Activated CD4-positive, alpha-beta T cell treated with anti-CD3 and anti-CD28 coated beads for 36 hours (primary cell): ENCODE data around the gene DST. TPM values are rescaled to one million over a fixed set of nuclear protein-coding genes. Genes with fewer than 3 reads are reported as not detected.

Experiments used
- ATAC-seq: fragments of 200-7000 bp; cut with Tn5 transposase; one replicate; pipeline ENCODE4 v1.10.0; 2021; ENCODE audit warnings: mild to moderate bottlenecking, moderate library complexity
- CTCF ChIA-PET: fragments of 350-600 bp; sonication (Branson Sonifier 250); formaldehyde crosslinking; loops from one replicate; lab custom pipeline; 2021; ENCODE audit warnings: antibody characterized with exemption; lab: Charles Lee
- POLR2A ChIA-PET: fragments of 350-600 bp; sonication (Branson Sonifier 250); formaldehyde crosslinking; loops from one replicate; lab custom pipeline; 2021; ENCODE audit warnings: antibody characterized with exemption, inconsistent platforms; lab: Charles Lee
- DNase-seq: peaks from one replicate; pipeline ENCODE4 v3.0.0-alpha.2; 2020
- H3K27ac Mint-ChIP-seq: one replicate; pipeline ENCODE4 v1.8.0; 2021; ENCODE audit warnings: mixed read lengths
- H3K27me3 Mint-ChIP-seq: one replicate; pipeline ENCODE4 v1.8.0; 2021; ENCODE audit warnings: mixed read lengths
- H3K36me3 Mint-ChIP-seq: one replicate; pipeline ENCODE4 v1.8.0; 2021; ENCODE audit warnings: low read depth, mixed read lengths
- H3K4me1 Mint-ChIP-seq: one replicate; pipeline ENCODE4 v1.8.0; 2021; ENCODE audit warnings: mixed read lengths
- H3K4me3 Mint-ChIP-seq: one replicate; pipeline ENCODE4 v1.8.0; 2021; ENCODE audit warnings: mild to moderate bottlenecking, moderate library complexity, mixed read lengths
- H3K9me3 Mint-ChIP-seq: one replicate; pipeline ENCODE4 v1.8.0; 2021; ENCODE audit warnings: low read depth, mixed read lengths
- intact Hi-C, 2 experiments: fragments of 100-400 bp; cut with DNase I in 1 of 2; cut with micrococcal nuclease in 1 of 2; formaldehyde crosslinking; loops; one replicate each; pipeline versions ENCODE4 v1.14.2 to v1.15.1; 2022 to 2024; cut with DNase I, micrococcal nuclease
- total RNA-seq, 2 experiments: library from RNA; stranded (reverse); gene quantifications; one replicate each; pipeline ENCODE4 v1.2.3, GENCODE V29; 2021

Gene DST
- total RNA-seq, 2 experiments from 2014 or later: 6.7 to 6.8 TPM

- Mint-ChIP-seq H3K4me1 (no peaks in the 10 kb centered on the region), H3K4me3 (no peak overlapping the region), H3K27ac (no peak overlapping the region), H3K27me3 (no peaks in the 10 kb centered on the region), H3K9me3 (no peaks in the 10 kb centered on the region), H3K36me3 (no peaks in the 10 kb centered on the region)
- POLR2A ChIA-PET: no interaction called here
- ATAC-seq (no peak), DNase-seq (no peak)
- intact Hi-C loops: no loop called here
- CTCF ChIA-PET: interaction anchor here (1.0 kb wide), 1 partner anchor 8 kb away, joined by 3 read pairs; no protein-coding TSS in a partner anchor
Observed at GRCh38 chr6:56547687-56548086, 95.0 kb downstream of the DST start.

- intact Hi-C loops: loop anchor here (2.0 kb wide), 2 partner anchors 50 to 52 kb away; no protein-coding TSS in a partner anchor
- Mint-ChIP-seq H3K4me1 (no peaks in the 10 kb centered on the region), H3K36me3 (no peaks in the 10 kb centered on the region), H3K9me3 (no peaks in the 10 kb centered on the region), H3K27ac (no peak overlapping the region), H3K27me3 (no peaks in the 10 kb centered on the region), H3K4me3 (no peak overlapping the region)
- ChIA-PET CTCF (interaction anchor here (1.1 to 2.4 kb wide), 5 partner anchors 11 to 184 kb away, joined by 3 to 13 read pairs (median 7); no protein-coding TSS in a partner anchor), POLR2A (interaction anchor here (0.9 kb wide), 1 partner anchor 12 kb away, joined by 3 read pairs; no protein-coding TSS in a partner anchor)
- DNase-seq (peak; percentile 85), ATAC-seq (peak; percentile 95)
Observed at GRCh38 chr6:56542364-56543331, 100.0 kb downstream of the DST start.

GRCh38 chr6:56541741-56542360 lies 100.8 kb downstream of the DST start:
- H3K27ac Mint-ChIP-seq: no peak overlapping the region
- no peaks in the 10 kb centered on the region for H3K4me1 Mint-ChIP-seq
- no peak overlapping the region for H3K4me3 Mint-ChIP-seq
- POLR2A ChIA-PET: no interaction called here
- H3K36me3 Mint-ChIP-seq: no peaks in the 10 kb centered on the region
- CTCF ChIA-PET: interaction anchor here (1.0 to 2.4 kb wide), 7 partner anchors 10 to 183 kb away, joined by 3 to 13 read pairs (median 6); no protein-coding TSS in a partner anchor
- ATAC-seq: no peak
- intact Hi-C loops: loop anchor here (2.0 kb wide), 2 partner anchors 51 to 53 kb away; no protein-coding TSS in a partner anchor
- no peaks in the 10 kb centered on the region for H3K9me3 Mint-ChIP-seq
- H3K27me3 Mint-ChIP-seq: no peaks in the 10 kb centered on the region
- DNase-seq: no peak

GRCh38 chr6:56541030-56541600 lies 101.6 kb downstream of the DST start:
- intact Hi-C loops: no loop called here
- Mint-ChIP-seq H3K9me3 (no peaks in the 10 kb centered on the region), H3K27ac (no peak overlapping the region), H3K36me3 (no peaks in the 10 kb centered on the region), H3K4me3 (no peak overlapping the region), H3K27me3 (no peaks in the 10 kb centered on the region), H3K4me1 (no peaks in the 10 kb centered on the region)
- ChIA-PET POLR2A (no interaction called here), CTCF (interaction anchor here (1.0 to 2.4 kb wide), 5 partner anchors 9 to 54 kb away, joined by 3 to 13 read pairs (median 3); no protein-coding TSS in a partner anchor)
- ATAC-seq (no peak), DNase-seq (no peak)

- CTCF ChIA-PET: interaction anchor here (1.0 to 2.4 kb wide), 4 partner anchors 30 to 55 kb away, joined by 3 to 13 read pairs (median 6); no protein-coding TSS in a partner anchor
- POLR2A ChIA-PET: interaction anchor here (0.6 kb wide), 1 partner anchor 419 kb away, joined by 3 read pairs; no protein-coding TSS in a partner anchor
- Mint-ChIP-seq H3K27ac (no peak overlapping the region), H3K9me3 (no peaks in the 10 kb centered on the region), H3K4me3 (no peak overlapping the region), H3K36me3 (no peaks in the 10 kb centered on the region), H3K27me3 (no peaks in the 10 kb centered on the region), H3K4me1 (no peaks in the 10 kb centered on the region)
- DNase-seq (no peak), ATAC-seq (no peak)
- intact Hi-C loops: no loop called here
Observed at GRCh38 chr6:56540232-56541029, 102.3 kb downstream of the DST start.

- Mint-ChIP-seq H3K27me3 (no peaks in the 10 kb centered on the region), H3K36me3 (no peaks in the 10 kb centered on the region), H3K4me1 (no peaks in the 10 kb centered on the region), H3K27ac (no peak overlapping the region), H3K9me3 (no peaks in the 10 kb centered on the region), H3K4me3 (no peak overlapping the region)
- ATAC-seq (no peak), DNase-seq (no peak)
- CTCF ChIA-PET: interaction anchor here (0.9 to 1.3 kb wide), 2 partner anchors 8 to 31 kb away, joined by 3 read pairs; no protein-coding TSS in a partner anchor
- POLR2A ChIA-PET: interaction anchor here (0.6 kb wide), 1 partner anchor 418 kb away, joined by 3 read pairs; no protein-coding TSS in a partner anchor
- intact Hi-C loops: no loop called here
Observed at GRCh38 chr6:56539527-56540105, 103.1 kb downstream of the DST start.

GRCh38 chr6:56538851-56539250 lies 103.8 kb downstream of the DST start:
- ATAC-seq (no peak), DNase-seq (no peak)
- no peaks in the 10 kb centered on the region for H3K9me3 Mint-ChIP-seq
- ChIA-PET POLR2A (no interaction called here), CTCF (interaction anchor here (0.9 to 1.3 kb wide), 2 partner anchors 9 to 32 kb away, joined by 3 read pairs; no protein-coding TSS in a partner anchor)
- H3K4me3 Mint-ChIP-seq: no peak overlapping the region
- intact Hi-C loops: no loop called here
- no peaks in the 10 kb centered on the region for H3K4me1 Mint-ChIP-seq
- no peaks in the 10 kb centered on the region for H3K36me3 Mint-ChIP-seq
- no peaks in the 10 kb centered on the region for H3K27me3 Mint-ChIP-seq
- H3K27ac Mint-ChIP-seq: no peak overlapping the region

GRCh38 chr6:56537223-56537770 lies 105.4 kb downstream of the DST start:
- H3K27ac Mint-ChIP-seq: no peak overlapping the region
- ATAC-seq: no peak

GRCh38 chr6:56536536-56536935 lies 106.2 kb downstream of the DST start:
- H3K27me3 Mint-ChIP-seq: no peaks in the 10 kb centered on the region
- intact Hi-C loops: no loop called here
- no peaks in the 10 kb centered on the region for H3K4me1 Mint-ChIP-seq
- POLR2A ChIA-PET: no interaction called here
- H3K4me3 Mint-ChIP-seq: no peak overlapping the region
- ATAC-seq (no peak), DNase-seq (no peak)
- no peaks in the 10 kb centered on the region for H3K36me3 Mint-ChIP-seq
- H3K9me3 Mint-ChIP-seq: no peaks in the 10 kb centered on the region
- CTCF ChIA-PET: no interaction called here
- H3K27ac Mint-ChIP-seq: no peak overlapping the region

More at GRCh38 chr6:56537223-56537770, 105.4 kb downstream of the DST start:
- H3K4me1 Mint-ChIP-seq: no peaks in the 10 kb centered on the region
- ChIA-PET POLR2A (no interaction called here), CTCF (no interaction called here)
- DNase-seq: no peak
- no peaks in the 10 kb centered on the region for H3K27me3 Mint-ChIP-seq
- no peaks in the 10 kb centered on the region for H3K9me3 Mint-ChIP-seq
- intact Hi-C loops: no loop called here
- H3K36me3 Mint-ChIP-seq: no peaks in the 10 kb centered on the region
- no peak overlapping the region for H3K4me3 Mint-ChIP-seq

GRCh38 chr6:56535626-56536025 lies 107.1 kb downstream of the DST start:
- H3K27ac Mint-ChIP-seq: no peak overlapping the region
- intact Hi-C loops: no loop called here
- no peaks in the 10 kb centered on the region for H3K4me1 Mint-ChIP-seq
- no peaks in the 10 kb centered on the region for H3K36me3 Mint-ChIP-seq
- DNase-seq (no peak), ATAC-seq (no peak)
- H3K27me3 Mint-ChIP-seq: no peaks in the 10 kb centered on the region
- ChIA-PET CTCF (interaction anchor here (0.7 kb wide), 1 partner anchor 32 kb away, joined by 3 read pairs; no protein-coding TSS in a partner anchor), POLR2A (no interaction called here)
- no peaks in the 10 kb centered on the region for H3K9me3 Mint-ChIP-seq
- H3K4me3 Mint-ChIP-seq: no peak overlapping the region
